ENCODE data around the gene WHRN. TPM values are rescaled to one million over a fixed set of nuclear protein-coding genes. Genes with fewer than 3 reads are reported as not detected.

WHRN gene
- total RNA-seq, 1 experiment from 2014 or later = 9.4 TPM

DNA sequence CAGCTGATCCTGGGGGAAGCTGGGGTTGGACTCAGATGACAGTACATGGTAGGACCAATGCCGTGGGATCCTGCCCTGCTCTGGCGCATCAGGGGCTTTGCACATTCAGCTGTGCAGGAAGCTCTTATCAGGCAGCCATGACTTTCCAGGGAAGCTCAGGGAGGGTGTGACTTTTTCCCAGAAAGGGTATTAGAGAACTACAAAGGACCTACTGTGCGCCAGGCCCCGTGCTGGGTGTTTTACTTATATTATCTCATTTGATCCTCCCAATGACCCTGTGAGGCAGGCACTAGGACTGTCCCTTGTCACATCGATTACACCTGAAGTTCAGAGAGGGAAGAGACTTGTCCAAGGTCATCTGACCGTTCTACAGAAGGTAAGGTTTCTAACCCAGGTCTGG, 93.8 kb downstream of the WHRN start:
- H3K36me3 Mint-ChIP-seq (ENCODE audit: insufficient read depth, unreplicated experiment) = peaks cover 7% of the 10 kb centered on the region
- BruUV-seq (replicated peaks) = no TSS peak

DNA sequence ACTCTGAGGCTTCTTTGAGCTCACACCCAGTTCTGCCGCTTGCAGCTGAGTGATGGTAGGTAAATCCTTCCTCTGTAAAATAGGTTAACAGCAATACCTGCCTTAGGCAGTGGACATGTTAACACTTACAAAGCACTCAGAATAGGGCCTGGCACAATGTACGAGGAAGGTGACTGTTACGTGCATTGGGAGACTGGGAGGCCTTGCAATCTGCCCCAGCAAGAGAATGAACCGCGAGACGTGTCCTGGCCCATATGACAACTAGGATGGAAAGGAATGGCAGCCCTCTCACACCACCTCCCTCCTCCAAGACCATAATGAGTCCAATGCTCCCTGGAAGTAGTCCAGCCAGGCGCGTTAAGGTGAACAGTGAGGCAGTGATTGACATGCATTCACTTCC, 94.4 kb downstream of the WHRN start:
- Mint-ChIP-seq H3K9me3 (ENCODE audit: unreplicated experiment) (no peaks in the 10 kb centered on the region), H3K4me3 (ENCODE audit: unreplicated experiment) (no peak overlapping the region), H3K36me3 (ENCODE audit: insufficient read depth, unreplicated experiment) (peaks cover 7% of the 10 kb centered on the region), H3K27me3 (ENCODE audit: insufficient read depth, unreplicated experiment) (no peaks in the 10 kb centered on the region), H3K27ac (ENCODE audit: low read depth, unreplicated experiment) (no peak overlapping the region), H3K4me1 (ENCODE audit: insufficient read depth, unreplicated experiment) (peaks cover 6% of the 10 kb centered on the region)
- ChIA-PET CTCF (interaction anchor here (0.6 to 1.5 kb wide), 2 partner anchors 126 to 251 kb away, joined by 3 to 6 read pairs; no protein-coding TSS in a partner anchor), POLR2A (no interaction called here)
- no TSS peak for BruUV-seq (replicated peaks)
- no peak for DNase-seq (ENCODE audit: unreplicated experiment)
- TF ChIP-seq, protein P1, sequence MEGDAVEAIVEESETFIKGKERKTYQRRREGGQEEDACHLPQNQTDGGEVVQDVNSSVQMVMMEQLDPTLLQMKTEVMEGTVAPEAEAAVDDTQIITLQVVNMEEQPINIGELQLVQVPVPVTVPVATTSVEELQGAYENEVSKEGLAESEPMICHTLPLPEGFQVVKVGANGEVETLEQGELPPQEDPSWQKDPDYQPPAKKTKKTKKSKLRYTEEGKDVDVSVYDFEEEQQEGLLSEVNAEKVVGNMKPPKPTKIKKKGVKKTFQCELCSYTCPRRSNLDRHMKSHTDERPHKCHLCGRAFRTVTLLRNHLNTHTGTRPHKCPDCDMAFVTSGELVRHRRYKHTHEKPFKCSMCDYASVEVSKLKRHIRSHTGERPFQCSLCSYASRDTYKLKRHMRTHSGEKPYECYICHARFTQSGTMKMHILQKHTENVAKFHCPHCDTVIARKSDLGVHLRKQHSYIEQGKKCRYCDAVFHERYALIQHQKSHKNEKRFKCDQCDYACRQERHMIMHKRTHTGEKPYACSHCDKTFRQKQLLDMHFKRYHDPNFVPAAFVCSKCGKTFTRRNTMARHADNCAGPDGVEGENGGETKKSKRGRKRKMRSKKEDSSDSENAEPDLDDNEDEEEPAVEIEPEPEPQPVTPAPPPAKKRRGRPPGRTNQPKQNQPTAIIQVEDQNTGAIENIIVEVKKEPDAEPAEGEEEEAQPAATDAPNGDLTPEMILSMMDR (IDR thresholded peaks at IDR 0.05; ENCODE audit: unreplicated experiment) = no peak
- intact Hi-C loops (cut with micrococcal nuclease) = no loop called here

More for the DNA sequence above, 93.8 kb downstream of the WHRN start:
- Mint-ChIP-seq H3K27me3 (ENCODE audit: insufficient read depth, unreplicated experiment) (no peaks in the 10 kb centered on the region), H3K27ac (ENCODE audit: low read depth, unreplicated experiment) (no peak overlapping the region), H3K9me3 (ENCODE audit: unreplicated experiment) (no peaks in the 10 kb centered on the region), H3K4me1 (ENCODE audit: insufficient read depth, unreplicated experiment) (peaks cover 6% of the 10 kb centered on the region), H3K4me3 (ENCODE audit: unreplicated experiment) (no peak overlapping the region)
- CTCF ChIA-PET = interaction anchor here (1.5 to 1.7 kb wide), 2 partner anchors 23 to 250 kb away, joined by 6 read pairs; no protein-coding TSS in a partner anchor
- no peak for DNase-seq (ENCODE audit: unreplicated experiment)
- TF ChIP-seq, protein P1 (IDR thresholded peaks at IDR 0.05; ENCODE audit: unreplicated experiment) = no peak
- intact Hi-C loops (cut with micrococcal nuclease) = no loop called here
- POLR2A ChIA-PET = no interaction called here

DNA sequence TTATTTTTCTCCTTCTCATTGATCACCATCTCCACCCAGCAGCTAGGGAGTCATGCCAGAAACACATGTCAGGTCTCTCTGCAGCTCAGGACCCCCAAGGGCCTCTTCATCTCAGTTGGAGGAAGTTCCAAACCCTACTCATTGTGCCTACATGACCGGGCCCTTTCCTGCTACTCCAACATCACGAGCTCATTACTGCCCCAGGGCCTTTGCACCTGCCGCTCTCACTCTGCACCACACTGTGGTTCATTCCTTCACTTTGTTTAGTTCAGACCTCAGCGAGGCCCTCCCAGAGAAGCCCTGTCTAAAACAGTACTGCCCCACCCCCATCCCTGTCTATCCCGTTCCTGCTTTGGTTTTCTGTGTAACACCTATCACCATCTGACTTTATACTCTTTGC, 95.4 kb downstream of the WHRN start:
- ChIA-PET POLR2A (interaction anchor here (0.6 to 1.7 kb wide), 2 partner anchors 25 to 178 kb away, joined by 3 read pairs; partner anchors contain the start of gene ATP6V1G1), CTCF (interaction anchor here (1.5 to 8.0 kb wide), 4 partner anchors 25 to 252 kb away, joined by 5 to 138 read pairs (median 8); no protein-coding TSS in a partner anchor)
- H3K4me1 Mint-ChIP-seq (ENCODE audit: insufficient read depth, unreplicated experiment) = peaks cover 11% of the 10 kb centered on the region
- H3K9me3 Mint-ChIP-seq (ENCODE audit: unreplicated experiment) = no peaks in the 10 kb centered on the region
- DNase-seq (ENCODE audit: unreplicated experiment) = no peak
- H3K27me3 Mint-ChIP-seq (ENCODE audit: insufficient read depth, unreplicated experiment) = no peaks in the 10 kb centered on the region
- TF ChIP-seq, protein P1 (IDR thresholded peaks at IDR 0.05; ENCODE audit: unreplicated experiment) = no peak
- no TSS peak for BruUV-seq (replicated peaks)
- no peak overlapping the region for H3K4me3 Mint-ChIP-seq (ENCODE audit: unreplicated experiment)
- H3K27ac Mint-ChIP-seq (ENCODE audit: low read depth, unreplicated experiment) = no peak overlapping the region
- intact Hi-C loops (cut with micrococcal nuclease) = loop anchor here (5.0 kb wide), 2 partner anchors 502 to 1117 kb away; no protein-coding TSS in a partner anchor
- peaks cover 7% of the 10 kb centered on the region for H3K36me3 Mint-ChIP-seq (ENCODE audit: insufficient read depth, unreplicated experiment)

DNA sequence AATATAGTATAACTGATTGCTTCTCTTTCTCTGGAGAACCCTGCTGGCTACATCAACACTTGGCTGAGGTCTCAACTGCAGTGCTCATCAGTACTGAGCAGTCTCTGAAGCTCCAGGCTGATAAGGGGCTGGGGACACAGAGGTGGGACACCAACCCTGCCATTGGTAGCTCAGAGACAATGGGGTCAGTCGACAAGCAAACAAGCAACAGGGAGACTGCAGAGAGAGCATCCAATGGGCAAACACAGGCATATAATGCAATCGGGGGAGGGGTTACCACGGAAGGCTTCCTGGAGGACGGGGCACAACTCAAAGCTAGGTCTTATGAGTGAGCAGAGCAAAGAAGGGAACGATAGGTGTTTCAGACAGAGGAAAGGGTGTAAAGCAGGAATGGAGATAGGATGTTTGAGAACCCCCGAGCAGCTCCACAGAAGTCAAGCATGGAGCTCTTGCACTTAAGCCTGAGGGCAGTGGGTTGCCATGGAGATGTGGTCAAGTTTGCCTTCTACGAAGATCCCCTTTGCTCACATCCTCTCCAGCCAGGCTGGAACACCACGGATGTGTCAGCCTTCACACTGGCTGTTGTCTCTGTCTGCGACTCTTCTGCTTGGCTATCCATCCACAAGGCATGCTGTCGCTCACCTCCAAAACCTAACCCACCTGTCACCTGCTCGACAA, 96.0 kb downstream of the WHRN start:
- Mint-ChIP-seq H3K4me1 (ENCODE audit: insufficient read depth, unreplicated experiment) (peaks cover 11% of the 10 kb centered on the region), H3K27ac (ENCODE audit: low read depth, unreplicated experiment) (no peak overlapping the region), H3K27me3 (ENCODE audit: insufficient read depth, unreplicated experiment) (no peaks in the 10 kb centered on the region), H3K4me3 (ENCODE audit: unreplicated experiment) (no peak overlapping the region), H3K9me3 (ENCODE audit: unreplicated experiment) (no peaks in the 10 kb centered on the region), H3K36me3 (ENCODE audit: insufficient read depth, unreplicated experiment) (peaks cover 7% of the 10 kb centered on the region)
- intact Hi-C loops (cut with micrococcal nuclease) = loop anchor here (5.0 kb wide), 2 partner anchors 503 to 1118 kb away; no protein-coding TSS in a partner anchor
- ChIA-PET CTCF (interaction anchor here (0.6 to 8.0 kb wide), 7 partner anchors 26 to 577 kb away, joined by 3 to 138 read pairs (median 5); partner anchors contain the start of gene TEX48), POLR2A (interaction anchor here (0.6 to 2.0 kb wide), 3 partner anchors 25 to 178 kb away, joined by 3 to 4 read pairs (median 3); partner anchors contain the start of gene ATP6V1G1)
- TF ChIP-seq, protein P1 (IDR thresholded peaks at IDR 0.05; ENCODE audit: unreplicated experiment) = no peak
- peak; percentile 24 for DNase-seq (ENCODE audit: unreplicated experiment)
- BruUV-seq (replicated peaks) = no TSS peak

Measured in MCF 10A (cell line).